OCI-LY1 (cell line): Measurements from ENCODE around the gene TNC.

Source experiments
- CTCF ChIP-seq: fragments of 200-600 bp; sonication (generic), shearing (Covaris generic); IDR thresholded peaks from 2 replicates; pipeline ENCODE4 v1.5.1; 2017; ENCODE audit warnings: mild to moderate bottlenecking, antibody characterized with exemption, low read length, moderate library complexity, mixed read lengths
- EZH2 ChIP-seq: fragments of 200-600 bp; sonication (generic), shearing (Covaris generic); IDR thresholded peaks from 2 replicates; pipeline ENCODE4 v1.8.0; 2017; ENCODE audit warnings: borderline replicate concordance, mixed run types, mild to moderate bottlenecking, antibody characterized with exemption, low read length, moderate library complexity, mixed read lengths

- no peak for TF ChIP-seq EZH2
- no peak for TF ChIP-seq CTCF
Measured at GRCh38 chr9:114972510-114973136, 145.3 kb downstream of the TNC start.
